ENCODE results near the gene YDJC.
"Not testable (repeated sequence)": the region's sequence is repeated elsewhere in the genome, so short reads cannot be mapped to it uniquely, and the experiment has no call there.

The YDJC gene

GRCh38 chr22:21628386-21629254, 1.2 kb downstream of the YDJC start:
- DNase-seq = no peak

- DNase-seq = no peak
These were observed 2.9 kb downstream of the YDJC start for GRCh38 chr22:21626735-21627469.

- no peak for DNase-seq
These were observed 3.6 kb downstream of the YDJC start for GRCh38 chr22:21626073-21626734.

GRCh38 chr22:21624880-21625791, 4.7 kb downstream of the YDJC start:
- no peak for DNase-seq

GRCh38 chr22:21624120-21624879, 5.5 kb downstream of the YDJC start:
- DNase-seq = no peak

- no peak for DNase-seq
These were observed 6.2 kb downstream of the YDJC start for GRCh38 chr22:21623648-21623970.

- DNase-seq = no peak
These were observed 6.7 kb downstream of the YDJC start for GRCh38 chr22:21622919-21623647.

- DNase-seq = no peak
These were observed 7.6 kb downstream of the YDJC start for GRCh38 chr22:21622011-21622918.

GRCh38 chr22:21621025-21621424, 8.8 kb downstream of the YDJC start:
- DNase-seq = no peak

GRCh38 chr22:21617337-21617736, 12.5 kb downstream of the YDJC start:
- DNase-seq = not testable (repeated sequence)

GRCh38 chr22:21615731-21616130, 14.1 kb downstream of the YDJC start:
- no peak for DNase-seq

- DNase-seq = no peak
These were observed 16.1 kb downstream of the YDJC start for GRCh38 chr22:21613553-21614233.

- DNase-seq = no peak
These were observed 17.0 kb downstream of the YDJC start for GRCh38 chr22:21612858-21613257.

GRCh38 chr22:21611210-21611977, 18.4 kb downstream of the YDJC start:
- no peak for DNase-seq

- not testable (repeated sequence) for DNase-seq
These were observed 20.2 kb downstream of the YDJC start for GRCh38 chr22:21609556-21610157.

- no peak for DNase-seq
These were observed 23.0 kb downstream of the YDJC start for GRCh38 chr22:21606775-21607174.

- DNase-seq = no peak
These were observed 23.8 kb downstream of the YDJC start for GRCh38 chr22:21605887-21606564.

GRCh38 chr22:21603973-21604372, 25.8 kb downstream of the YDJC start:
- DNase-seq = no peak
